OCI-LY3 (cell line): Measurements from ENCODE around the gene STK38L.

ENCODE experiments used
- H2AFZ ChIP-seq: fragments of 200-600, 300-600 bp; shearing (Covaris generic); 2 replicates; pipeline ENCODE4 v1.6.0; 2014; ENCODE audit warnings: antibody characterized with exemption, low read depth, low read length
- H3K27ac ChIP-seq: fragments of 200-600, 300-600 bp; sonication (generic); 2 replicates; pipeline ENCODE4 v1.5.1; 2014; ENCODE audit warnings: mild to moderate bottlenecking, low read length, moderate library complexity, mixed read lengths
- H3K27me3 ChIP-seq: fragments of 200-600, 300-600 bp; sonication (generic); 2 replicates; pipeline ENCODE4 v1.6.1; 2014; ENCODE audit warnings: low read depth, low read length, mixed read lengths
- H3K36me3 ChIP-seq: fragments of 200-600, 300-600 bp; sonication (generic); replicated peaks from 2 replicates; pipeline ENCODE3; 2014; ENCODE audit warnings: low read depth, low read length, mixed read lengths
- H3K4me1 ChIP-seq: fragments of 300-600, 200-600 bp; sonication (generic); 2 replicates; pipeline ENCODE4 v1.6.1; 2014; ENCODE audit warnings: low read length, mixed read lengths
- H3K4me2 ChIP-seq: fragments of 200-600, 300-600 bp; sonication (generic); 2 replicates; pipeline ENCODE4 v1.6.1; 2014; ENCODE audit warnings: low read length, mixed read lengths
- H3K4me3 ChIP-seq: fragments of 300-600, 200-600 bp; sonication (generic); 2 replicates; pipeline ENCODE4 v1.5.1; 2014; ENCODE audit warnings: antibody characterized with exemption, mild to moderate bottlenecking, low read length, moderate library complexity
- H3K79me2 ChIP-seq: fragments of 300-600, 200-600 bp; shearing (Covaris generic); 2 replicates; pipeline ENCODE4 v1.6.1; 2014; ENCODE audit warnings: mild to moderate bottlenecking, low read length, mixed read lengths
- H3K9ac ChIP-seq: fragments of 300-600, 200-600 bp; shearing (Covaris generic); 2 replicates; pipeline ENCODE4 v1.6.0; 2014; ENCODE audit warnings: mild to moderate bottlenecking, low read length, moderate library complexity
- H3K9me3 ChIP-seq: fragments of 200-600, 300-600 bp; shearing (Covaris generic); 2 replicates; pipeline ENCODE4 v1.6.1; 2014; ENCODE audit warnings: low read length, mixed read lengths; ENCODE audit not compliant: insufficient read depth
- H4K20me1 ChIP-seq: fragments of 200-600, 300-600 bp; sonication (generic); 2 replicates; pipeline ENCODE4 v1.6.1; 2016; ENCODE audit warnings: low read length, mixed read lengths; ENCODE audit not compliant: insufficient read depth
- EZH2phosphoT487 ChIP-seq: fragments of 200-600 bp; shearing (Covaris generic); IDR thresholded peaks from 2 replicates; pipeline ENCODE4 v1.6.1; 2018; ENCODE audit warnings: antibody characterized with exemption, mixed run types, low read depth
- TF ChIP-seq, protein P1 (sequence below): fragments of 200-600, 300-600 bp; sonication (generic); IDR thresholded peaks from 2 replicates; pipeline ENCODE4 v1.5.1; 2014; ENCODE audit warnings: antibody characterized with exemption, low read length, low read depth

The STK38L gene

DNA sequence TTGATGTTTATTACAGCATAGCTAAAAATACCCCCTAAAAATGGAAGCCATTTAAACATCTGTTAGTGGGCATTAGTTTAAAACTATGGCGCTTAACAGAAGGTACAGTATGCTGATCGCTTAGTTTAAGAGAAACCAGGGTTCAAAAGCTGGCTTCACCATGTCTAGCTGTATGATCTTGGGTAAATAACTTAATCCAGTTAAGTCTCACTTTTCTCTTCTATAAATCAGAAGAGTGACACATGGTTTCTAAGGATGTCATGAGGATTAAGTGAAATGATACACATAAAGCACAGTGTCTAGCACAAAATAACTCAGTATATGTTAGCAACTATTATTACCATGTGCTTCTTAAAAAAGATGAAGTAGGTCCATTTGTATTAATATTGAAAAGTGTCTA, 38.7 kb downstream of the STK38L start:
- Histone ChIP-seq H4K20me1 (peaks cover 98% of the 10 kb centered on the region), H3K9ac (no peak overlapping the region), H3K4me3 (no peak overlapping the region), H3K27ac (no peak overlapping the region), H3K27me3 (no peaks in the 10 kb centered on the region), H3K36me3 (peaks cover 35% of the 10 kb centered on the region), H2AFZ (no peak overlapping the region), H3K9me3 (no peaks in the 10 kb centered on the region), H3K4me2 (no peak overlapping the region), H3K79me2 (peaks cover 99% of the 10 kb centered on the region), H3K4me1 (peaks cover 22% of the 10 kb centered on the region)
- no peak for TF ChIP-seq EZH2phosphoT487
- TF ChIP-seq, protein P1, sequence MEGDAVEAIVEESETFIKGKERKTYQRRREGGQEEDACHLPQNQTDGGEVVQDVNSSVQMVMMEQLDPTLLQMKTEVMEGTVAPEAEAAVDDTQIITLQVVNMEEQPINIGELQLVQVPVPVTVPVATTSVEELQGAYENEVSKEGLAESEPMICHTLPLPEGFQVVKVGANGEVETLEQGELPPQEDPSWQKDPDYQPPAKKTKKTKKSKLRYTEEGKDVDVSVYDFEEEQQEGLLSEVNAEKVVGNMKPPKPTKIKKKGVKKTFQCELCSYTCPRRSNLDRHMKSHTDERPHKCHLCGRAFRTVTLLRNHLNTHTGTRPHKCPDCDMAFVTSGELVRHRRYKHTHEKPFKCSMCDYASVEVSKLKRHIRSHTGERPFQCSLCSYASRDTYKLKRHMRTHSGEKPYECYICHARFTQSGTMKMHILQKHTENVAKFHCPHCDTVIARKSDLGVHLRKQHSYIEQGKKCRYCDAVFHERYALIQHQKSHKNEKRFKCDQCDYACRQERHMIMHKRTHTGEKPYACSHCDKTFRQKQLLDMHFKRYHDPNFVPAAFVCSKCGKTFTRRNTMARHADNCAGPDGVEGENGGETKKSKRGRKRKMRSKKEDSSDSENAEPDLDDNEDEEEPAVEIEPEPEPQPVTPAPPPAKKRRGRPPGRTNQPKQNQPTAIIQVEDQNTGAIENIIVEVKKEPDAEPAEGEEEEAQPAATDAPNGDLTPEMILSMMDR = no peak

DNA sequence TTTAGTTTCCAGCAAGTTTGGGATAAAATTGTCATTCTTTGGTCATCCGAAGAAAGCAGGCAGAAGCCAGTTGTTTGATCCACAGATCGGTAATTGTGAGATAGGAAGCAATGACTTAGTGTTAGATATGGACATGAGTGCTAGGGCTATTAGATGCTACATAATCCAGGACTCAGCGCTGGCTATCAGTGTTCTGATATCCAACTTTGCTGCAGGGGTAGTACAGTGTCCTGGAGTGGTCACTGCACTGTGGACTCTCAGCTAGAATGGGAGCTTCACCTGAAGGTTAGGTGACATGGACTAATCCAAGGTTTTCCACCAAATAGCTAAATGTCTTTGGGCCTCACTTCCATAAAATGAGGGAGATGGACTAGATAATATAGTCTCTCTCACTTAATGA, 39.9 kb downstream of the STK38L start:
- H3K36me3 ChIP-seq = peaks cover 27% of the 10 kb centered on the region
- no peak overlapping the region for H3K27ac ChIP-seq
- H3K9me3 ChIP-seq = no peaks in the 10 kb centered on the region
- H3K27me3 ChIP-seq = no peaks in the 10 kb centered on the region
- H2AFZ ChIP-seq = no peak overlapping the region
- TF ChIP-seq, protein P1 = no peak
- no peak for TF ChIP-seq EZH2phosphoT487
- no peak overlapping the region for H3K4me3 ChIP-seq
- H3K9ac ChIP-seq = no peak overlapping the region
- H3K4me1 ChIP-seq = peaks cover 9% of the 10 kb centered on the region
- H3K79me2 ChIP-seq = peaks cover 98% of the 10 kb centered on the region
- H3K4me2 ChIP-seq = no peak overlapping the region
- H4K20me1 ChIP-seq = peaks cover 92% of the 10 kb centered on the region

DNA sequence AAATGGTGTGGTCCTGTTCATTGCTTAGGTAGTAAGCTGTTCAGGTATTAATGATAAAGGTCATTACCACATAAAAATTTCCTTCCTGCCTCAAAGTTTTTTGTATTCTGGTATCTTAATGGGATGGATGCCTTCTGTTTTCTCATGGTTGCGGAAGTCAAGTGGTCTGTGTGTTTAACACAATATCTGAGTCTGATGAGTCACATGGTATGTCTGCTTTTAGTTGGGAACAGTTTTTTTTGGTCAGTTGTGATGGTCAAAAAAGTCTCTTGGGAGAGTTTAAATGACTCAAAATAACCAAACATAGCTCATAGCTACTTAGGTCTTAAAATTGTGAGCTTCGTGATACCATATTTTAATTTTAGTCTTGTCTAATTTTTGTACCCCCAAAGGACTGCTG, 40.7 kb downstream of the STK38L start:
- Histone ChIP-seq H3K9me3 (no peaks in the 10 kb centered on the region), H3K9ac (no peak overlapping the region), H3K27ac (no peak overlapping the region), H3K4me3 (no peak overlapping the region), H3K27me3 (no peaks in the 10 kb centered on the region), H3K4me1 (peaks cover 14% of the 10 kb centered on the region), H2AFZ (no peak overlapping the region), H4K20me1 (peaks cover 92% of the 10 kb centered on the region), H3K4me2 (no peak overlapping the region), H3K79me2 (peaks cover 98% of the 10 kb centered on the region), H3K36me3 (peaks cover 25% of the 10 kb centered on the region)
- TF ChIP-seq, protein P1 = no peak
- no peak for TF ChIP-seq EZH2phosphoT487

DNA sequence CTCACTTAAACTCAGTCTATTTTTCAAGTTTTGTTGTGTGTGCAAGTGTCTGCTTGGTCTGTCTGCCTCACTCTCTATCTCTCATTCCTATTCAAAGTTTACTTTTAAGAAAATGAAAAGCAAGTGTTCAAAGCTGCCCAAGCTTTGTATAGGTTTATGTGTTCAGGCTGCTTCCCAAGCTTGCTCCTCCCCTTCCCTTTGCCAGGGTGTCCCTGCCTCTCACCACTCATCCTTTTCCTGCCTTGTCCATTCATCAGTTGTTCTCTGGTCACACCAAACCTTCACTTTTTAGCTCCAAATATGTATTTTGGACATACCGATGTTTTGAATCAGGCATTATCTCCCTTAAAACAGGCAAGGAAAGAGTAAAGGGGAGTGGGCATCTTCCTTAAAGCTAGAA, 41.3 kb downstream of the STK38L start:
- H3K9me3 ChIP-seq = no peaks in the 10 kb centered on the region
- TF ChIP-seq, protein P1 = no peak
- TF ChIP-seq EZH2phosphoT487 = no peak
- H3K27me3 ChIP-seq = no peaks in the 10 kb centered on the region
- H3K4me2 ChIP-seq = no peak overlapping the region
- no peak overlapping the region for H3K4me3 ChIP-seq
- peaks cover 21% of the 10 kb centered on the region for H3K4me1 ChIP-seq
- H4K20me1 ChIP-seq = peaks cover 92% of the 10 kb centered on the region
- H2AFZ ChIP-seq = no peak overlapping the region
- peaks cover 23% of the 10 kb centered on the region for H3K36me3 ChIP-seq
- peaks cover 98% of the 10 kb centered on the region for H3K79me2 ChIP-seq
- H3K27ac ChIP-seq = no peak overlapping the region
- no peak overlapping the region for H3K9ac ChIP-seq
